PC-9 (cell line): Measurements from ENCODE around the gene KCNN1. TPM values are rescaled to one million over a fixed set of nuclear protein-coding genes. Genes with fewer than 3 reads are reported as not detected.

ENCODE experiments used
- BruUV-seq: library from RNA; stranded (reverse); fragments of 400-500 nt; replicated peaks from 2 replicates; lab custom pipeline; 2021; lab: Mats Ljungman, UMichigan
- CTCF ChIA-PET: fragments of 300-600 bp; sonication (Branson Sonifier 250); formaldehyde crosslinking; loops from one replicate; lab custom pipeline; 2022; ENCODE audit warnings: antibody characterized with exemption; lab: Charles Lee
- POLR2A ChIA-PET: fragments of 300-600 bp; sonication (Branson Sonifier 250); formaldehyde crosslinking; loops from one replicate; lab custom pipeline; 2022; ENCODE audit warnings: antibody characterized with exemption; ENCODE audit not compliant: unreplicated experiment; lab: Charles Lee
- DNase-seq, 2 experiments: peaks; one replicate each; pipeline versions ENCODE4 v3.0.0 to v3.0.0-alpha.2; 2015 to 2022; ENCODE audit warnings: mixed read lengths in 1 of 2
- H2AFZ ChIP-seq: fragments of 200-600 bp; sonication (generic); 2 replicates; pipeline ENCODE4 v1.8.1; 2017; ENCODE audit warnings: antibody characterized with exemption
- H3F3A ChIP-seq: fragments of 200-600 bp; sonication (generic); 2 replicates; pipeline ENCODE4 v1.8.1; 2017; ENCODE audit warnings: antibody characterized with exemption, mild to moderate bottlenecking, low read depth; ENCODE audit not compliant: insufficient read depth
- H3K27ac ChIP-seq: fragments of 200-600 bp; sonication (generic); 2 replicates; pipeline ENCODE4 v1.6.1; 2016; ENCODE audit warnings: mixed run types
- H3K27me3 ChIP-seq: fragments of 200-600 bp; sonication (generic); 2 replicates; pipeline ENCODE4 v1.6.1; 2016; ENCODE audit warnings: low read depth, mixed run types; ENCODE audit not compliant: insufficient read depth
- H3K36me3 ChIP-seq: fragments of 200-600 bp; sonication (generic); 2 replicates; pipeline ENCODE4 v1.6.1; 2016; ENCODE audit warnings: low read depth, mixed run types
- H3K4me1 ChIP-seq: fragments of 200-600 bp; sonication (generic); replicated peaks from 2 replicates; pipeline ENCODE4 v1.6.1; 2016; ENCODE audit warnings: mixed run types; ENCODE audit not compliant: insufficient read depth
- H3K4me2 ChIP-seq: fragments of 200-600 bp; sonication (generic); 2 replicates; pipeline ENCODE4 v1.6.1; 2017; ENCODE audit warnings: mixed run types
- H3K4me3 ChIP-seq: fragments of 200-600 bp; sonication (generic); 2 replicates; pipeline ENCODE4 v1.6.1; 2016; ENCODE audit warnings: mixed run types
- H3K79me2 ChIP-seq: fragments of 200-600 bp; sonication (generic); 2 replicates; pipeline ENCODE4 v1.6.1; 2017; ENCODE audit warnings: low read depth, mixed run types
- H3K9me2 ChIP-seq: fragments of 200-600 bp; sonication (generic); 2 replicates; pipeline ENCODE4 v1.8.1; 2017; ENCODE audit warnings: mild to moderate bottlenecking; ENCODE audit not compliant: insufficient read depth
- H3K9me3 ChIP-seq: fragments of 200-600 bp; sonication (generic); 2 replicates; pipeline ENCODE4 v1.8.1; 2016; ENCODE audit warnings: low read depth; ENCODE audit not compliant: insufficient read depth
- H4K20me1 ChIP-seq: fragments of 200-600 bp; sonication (generic); 2 replicates; pipeline ENCODE4 v1.8.1; 2017; ENCODE audit not compliant: insufficient read depth
- EZH2 ChIP-seq: fragments of 200-600 bp; sonication (generic); IDR thresholded peaks from 2 replicates; pipeline ENCODE4 v1.8.0; 2017; ENCODE audit warnings: antibody characterized with exemption, low read depth
- intact Hi-C: fragments of 100-400 bp; cut with micrococcal nuclease; formaldehyde crosslinking; loops from one replicate; pipeline ENCODE4 v1.10.0; 2022; ENCODE audit not compliant: unreplicated experiment
- total RNA-seq: library from RNA; stranded (reverse); gene quantifications from 2 replicates; pipeline ENCODE4 v1.2.3, GENCODE V29; 2021
- TF ChIP-seq, protein P1 (sequence below): fragments of 200-600 bp; sonication (generic); conservative IDR thresholded peaks from 2 replicates; pipeline ENCODE4 v1.6.1; 2017; ENCODE audit warnings: mixed run types, antibody characterized with exemption, mild to moderate bottlenecking, moderate library complexity

The KCNN1 gene
- total RNA-seq, 1 experiment from 2014 or later: 0.09 TPM

DNA sequence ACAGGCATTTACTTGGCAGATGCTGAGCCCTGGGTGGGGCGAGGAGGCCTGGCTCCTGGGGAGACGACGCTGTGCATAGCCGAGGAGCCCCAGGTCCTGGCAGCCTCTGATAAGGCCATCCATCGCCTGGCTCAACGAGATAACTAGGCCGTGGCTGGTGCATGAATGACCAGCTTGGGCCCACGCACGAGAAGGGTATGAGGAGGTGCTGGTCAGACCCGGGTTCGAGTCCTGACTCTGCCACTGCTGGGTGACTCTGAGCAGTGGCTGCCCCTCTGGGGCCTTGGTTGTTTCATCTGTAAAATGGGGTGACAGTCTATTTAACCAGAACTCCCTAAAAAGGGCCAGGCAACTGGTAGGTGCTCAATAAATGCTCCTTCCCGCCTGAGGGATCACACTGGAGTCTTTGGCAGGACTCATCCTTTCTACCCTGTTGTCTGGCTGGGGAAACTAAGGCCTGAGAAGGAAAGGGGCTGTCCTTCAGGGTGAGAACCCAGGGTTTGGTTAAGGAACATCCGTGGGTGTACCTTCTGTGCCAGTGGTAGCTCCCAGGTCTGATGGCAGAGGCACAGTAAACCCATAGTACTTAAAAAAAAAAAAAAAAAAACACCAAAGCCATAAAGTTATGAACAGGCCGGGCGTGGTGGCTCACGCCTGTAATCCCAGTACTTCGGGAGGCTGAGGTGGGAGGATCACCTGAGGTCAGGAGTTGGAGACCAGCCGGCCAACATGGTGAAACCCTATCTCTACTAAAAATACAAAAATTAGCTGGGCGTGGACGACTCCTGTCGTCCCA lies 33.0 kb downstream of the KCNN1 start:
- Histone ChIP-seq H3K79me2 (peaks cover 40% of the 10 kb centered on the region), H3K36me3 (no peaks in the 10 kb centered on the region), H3K4me3 (no peak overlapping the region), H3F3A (peaks cover 45% of the 10 kb centered on the region), H3K4me1 (peaks cover 38% of the 10 kb centered on the region), H3K27me3 (no peaks in the 10 kb centered on the region), H3K9me2 (no peaks in the 10 kb centered on the region), H4K20me1 (no peaks in the 10 kb centered on the region; the same call in 1 of the 2 replicates), H3K9me3 (no peaks in the 10 kb centered on the region), H2AFZ (no peak overlapping the region), H3K27ac (peak overlapping the region; percentile 38), H3K4me2 (peak overlapping the region; percentile 100)
- ChIA-PET POLR2A (no interaction called here), CTCF (interaction anchor here (0.6 to 0.7 kb wide), 2 partner anchors 274 to 831 kb away, joined by 5 to 10 read pairs; no protein-coding TSS in a partner anchor)
- intact Hi-C loops: loop anchor here (2.0 to 5.0 kb wide), 2 partner anchors 128 to 141 kb away; partner anchors contain the start of genes RPL18A and SLC5A5
- TF ChIP-seq, protein P1, sequence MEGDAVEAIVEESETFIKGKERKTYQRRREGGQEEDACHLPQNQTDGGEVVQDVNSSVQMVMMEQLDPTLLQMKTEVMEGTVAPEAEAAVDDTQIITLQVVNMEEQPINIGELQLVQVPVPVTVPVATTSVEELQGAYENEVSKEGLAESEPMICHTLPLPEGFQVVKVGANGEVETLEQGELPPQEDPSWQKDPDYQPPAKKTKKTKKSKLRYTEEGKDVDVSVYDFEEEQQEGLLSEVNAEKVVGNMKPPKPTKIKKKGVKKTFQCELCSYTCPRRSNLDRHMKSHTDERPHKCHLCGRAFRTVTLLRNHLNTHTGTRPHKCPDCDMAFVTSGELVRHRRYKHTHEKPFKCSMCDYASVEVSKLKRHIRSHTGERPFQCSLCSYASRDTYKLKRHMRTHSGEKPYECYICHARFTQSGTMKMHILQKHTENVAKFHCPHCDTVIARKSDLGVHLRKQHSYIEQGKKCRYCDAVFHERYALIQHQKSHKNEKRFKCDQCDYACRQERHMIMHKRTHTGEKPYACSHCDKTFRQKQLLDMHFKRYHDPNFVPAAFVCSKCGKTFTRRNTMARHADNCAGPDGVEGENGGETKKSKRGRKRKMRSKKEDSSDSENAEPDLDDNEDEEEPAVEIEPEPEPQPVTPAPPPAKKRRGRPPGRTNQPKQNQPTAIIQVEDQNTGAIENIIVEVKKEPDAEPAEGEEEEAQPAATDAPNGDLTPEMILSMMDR: no peak
- TF ChIP-seq EZH2: no peak
- no TSS peak for BruUV-seq
- no peak for DNase-seq

- H4K20me1 ChIP-seq: no peaks in the 10 kb centered on the region; the same call in 1 of the 2 replicates
- no peaks in the 10 kb centered on the region for H3K27me3 ChIP-seq
- no peak for DNase-seq
- H3K4me1 ChIP-seq: peaks cover 38% of the 10 kb centered on the region
- no peaks in the 10 kb centered on the region for H3K9me3 ChIP-seq
- peak overlapping the region; percentile 38 for H3K27ac ChIP-seq
- ChIA-PET CTCF (interaction anchor here (0.7 kb wide), 1 partner anchor 830 kb away, joined by 10 read pairs; no protein-coding TSS in a partner anchor), POLR2A (no interaction called here)
- intact Hi-C loops: no loop called here
- H3K79me2 ChIP-seq: peaks cover 40% of the 10 kb centered on the region
- peak overlapping the region; percentile 100 for H3K4me2 ChIP-seq
- no TSS peak for BruUV-seq
- no peaks in the 10 kb centered on the region for H3K9me2 ChIP-seq
- TF ChIP-seq EZH2: no peak
- TF ChIP-seq, protein P1: no peak
- H3F3A ChIP-seq: peaks cover 45% of the 10 kb centered on the region
- H2AFZ ChIP-seq: no peak overlapping the region
- no peak overlapping the region for H3K4me3 ChIP-seq
- no peaks in the 10 kb centered on the region for H3K36me3 ChIP-seq
Measured at GRCh38 chr19:18000480-18000914, 33.6 kb downstream of the KCNN1 start.

GRCh38 chr19:18000915-18001776 lies 34.2 kb downstream of the KCNN1 start:
- H3K9me2 ChIP-seq: no peaks in the 10 kb centered on the region
- POLR2A ChIA-PET: interaction anchor here (0.6 kb wide), 3 partner anchors 67 to 196 kb away, joined by 3 to 9 read pairs (median 3); partner anchors contain the start of gene RPL18A
- peaks cover 40% of the 10 kb centered on the region for H3K79me2 ChIP-seq
- H3F3A ChIP-seq: peaks cover 45% of the 10 kb centered on the region
- peaks cover 38% of the 10 kb centered on the region for H3K4me1 ChIP-seq
- intact Hi-C loops: no loop called here
- peak overlapping the region; percentile 82 for H2AFZ ChIP-seq
- H4K20me1 ChIP-seq: no peaks in the 10 kb centered on the region; the same call in 1 of the 2 replicates
- no peaks in the 10 kb centered on the region for H3K27me3 ChIP-seq
- peak overlapping the region; percentile 75 for H3K27ac ChIP-seq
- no TSS peak for BruUV-seq
- H3K4me2 ChIP-seq: peak overlapping the region; percentile 100
- H3K36me3 ChIP-seq: no peaks in the 10 kb centered on the region
- H3K4me3 ChIP-seq: peak overlapping the region; percentile 99
- no peaks in the 10 kb centered on the region for H3K9me3 ChIP-seq
- TF ChIP-seq EZH2: no peak
- TF ChIP-seq, protein P1: no peak
- CTCF ChIA-PET: interaction anchor here (0.7 kb wide), 1 partner anchor 829 kb away, joined by 10 read pairs; no protein-coding TSS in a partner anchor
- DNase-seq: peak; percentile 85 to 88
